Measurements from ENCODE around the gene MAT2B. TPM values are rescaled to one million over a fixed set of nuclear protein-coding genes. Genes with fewer than 3 reads are reported as not detected.

MAT2B gene
- total and polyA plus RNA-seq, 2 of the 8 experiments (the other 6 are each of a cell fraction or from before 2014, with no cell fraction given), result 33.9 to 65.2 TPM

GRCh38 chr5:163504079-163504931 lies 1.1 kb upstream of the MAT2B start (continued):
- TF ChIP-seq, protein P1, sequence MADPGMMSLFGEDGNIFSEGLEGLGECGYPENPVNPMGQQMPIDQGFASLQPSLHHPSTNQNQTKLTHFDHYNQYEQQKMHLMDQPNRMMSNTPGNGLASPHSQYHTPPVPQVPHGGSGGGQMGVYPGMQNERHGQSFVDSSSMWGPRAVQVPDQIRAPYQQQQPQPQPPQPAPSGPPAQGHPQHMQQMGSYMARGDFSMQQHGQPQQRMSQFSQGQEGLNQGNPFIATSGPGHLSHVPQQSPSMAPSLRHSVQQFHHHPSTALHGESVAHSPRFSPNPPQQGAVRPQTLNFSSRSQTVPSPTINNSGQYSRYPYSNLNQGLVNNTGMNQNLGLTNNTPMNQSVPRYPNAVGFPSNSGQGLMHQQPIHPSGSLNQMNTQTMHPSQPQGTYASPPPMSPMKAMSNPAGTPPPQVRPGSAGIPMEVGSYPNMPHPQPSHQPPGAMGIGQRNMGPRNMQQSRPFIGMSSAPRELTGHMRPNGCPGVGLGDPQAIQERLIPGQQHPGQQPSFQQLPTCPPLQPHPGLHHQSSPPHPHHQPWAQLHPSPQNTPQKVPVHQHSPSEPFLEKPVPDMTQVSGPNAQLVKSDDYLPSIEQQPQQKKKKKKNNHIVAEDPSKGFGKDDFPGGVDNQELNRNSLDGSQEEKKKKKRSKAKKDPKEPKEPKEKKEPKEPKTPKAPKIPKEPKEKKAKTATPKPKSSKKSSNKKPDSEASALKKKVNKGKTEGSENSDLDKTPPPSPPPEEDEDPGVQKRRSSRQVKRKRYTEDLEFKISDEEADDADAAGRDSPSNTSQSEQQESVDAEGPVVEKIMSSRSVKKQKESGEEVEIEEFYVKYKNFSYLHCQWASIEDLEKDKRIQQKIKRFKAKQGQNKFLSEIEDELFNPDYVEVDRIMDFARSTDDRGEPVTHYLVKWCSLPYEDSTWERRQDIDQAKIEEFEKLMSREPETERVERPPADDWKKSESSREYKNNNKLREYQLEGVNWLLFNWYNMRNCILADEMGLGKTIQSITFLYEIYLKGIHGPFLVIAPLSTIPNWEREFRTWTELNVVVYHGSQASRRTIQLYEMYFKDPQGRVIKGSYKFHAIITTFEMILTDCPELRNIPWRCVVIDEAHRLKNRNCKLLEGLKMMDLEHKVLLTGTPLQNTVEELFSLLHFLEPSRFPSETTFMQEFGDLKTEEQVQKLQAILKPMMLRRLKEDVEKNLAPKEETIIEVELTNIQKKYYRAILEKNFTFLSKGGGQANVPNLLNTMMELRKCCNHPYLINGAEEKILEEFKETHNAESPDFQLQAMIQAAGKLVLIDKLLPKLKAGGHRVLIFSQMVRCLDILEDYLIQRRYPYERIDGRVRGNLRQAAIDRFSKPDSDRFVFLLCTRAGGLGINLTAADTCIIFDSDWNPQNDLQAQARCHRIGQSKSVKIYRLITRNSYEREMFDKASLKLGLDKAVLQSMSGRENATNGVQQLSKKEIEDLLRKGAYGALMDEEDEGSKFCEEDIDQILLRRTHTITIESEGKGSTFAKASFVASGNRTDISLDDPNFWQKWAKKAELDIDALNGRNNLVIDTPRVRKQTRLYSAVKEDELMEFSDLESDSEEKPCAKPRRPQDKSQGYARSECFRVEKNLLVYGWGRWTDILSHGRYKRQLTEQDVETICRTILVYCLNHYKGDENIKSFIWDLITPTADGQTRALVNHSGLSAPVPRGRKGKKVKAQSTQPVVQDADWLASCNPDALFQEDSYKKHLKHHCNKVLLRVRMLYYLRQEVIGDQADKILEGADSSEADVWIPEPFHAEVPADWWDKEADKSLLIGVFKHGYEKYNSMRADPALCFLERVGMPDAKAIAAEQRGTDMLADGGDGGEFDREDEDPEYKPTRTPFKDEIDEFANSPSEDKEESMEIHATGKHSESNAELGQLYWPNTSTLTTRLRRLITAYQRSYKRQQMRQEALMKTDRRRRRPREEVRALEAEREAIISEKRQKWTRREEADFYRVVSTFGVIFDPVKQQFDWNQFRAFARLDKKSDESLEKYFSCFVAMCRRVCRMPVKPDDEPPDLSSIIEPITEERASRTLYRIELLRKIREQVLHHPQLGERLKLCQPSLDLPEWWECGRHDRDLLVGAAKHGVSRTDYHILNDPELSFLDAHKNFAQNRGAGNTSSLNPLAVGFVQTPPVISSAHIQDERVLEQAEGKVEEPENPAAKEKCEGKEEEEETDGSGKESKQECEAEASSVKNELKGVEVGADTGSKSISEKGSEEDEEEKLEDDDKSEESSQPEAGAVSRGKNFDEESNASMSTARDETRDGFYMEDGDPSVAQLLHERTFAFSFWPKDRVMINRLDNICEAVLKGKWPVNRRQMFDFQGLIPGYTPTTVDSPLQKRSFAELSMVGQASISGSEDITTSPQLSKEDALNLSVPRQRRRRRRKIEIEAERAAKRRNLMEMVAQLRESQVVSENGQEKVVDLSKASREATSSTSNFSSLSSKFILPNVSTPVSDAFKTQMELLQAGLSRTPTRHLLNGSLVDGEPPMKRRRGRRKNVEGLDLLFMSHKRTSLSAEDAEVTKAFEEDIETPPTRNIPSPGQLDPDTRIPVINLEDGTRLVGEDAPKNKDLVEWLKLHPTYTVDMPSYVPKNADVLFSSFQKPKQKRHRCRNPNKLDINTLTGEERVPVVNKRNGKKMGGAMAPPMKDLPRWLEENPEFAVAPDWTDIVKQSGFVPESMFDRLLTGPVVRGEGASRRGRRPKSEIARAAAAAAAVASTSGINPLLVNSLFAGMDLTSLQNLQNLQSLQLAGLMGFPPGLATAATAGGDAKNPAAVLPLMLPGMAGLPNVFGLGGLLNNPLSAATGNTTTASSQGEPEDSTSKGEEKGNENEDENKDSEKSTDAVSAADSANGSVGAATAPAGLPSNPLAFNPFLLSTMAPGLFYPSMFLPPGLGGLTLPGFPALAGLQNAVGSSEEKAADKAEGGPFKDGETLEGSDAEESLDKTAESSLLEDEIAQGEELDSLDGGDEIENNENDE (IDR thresholded peaks at IDR 0.05; ENCODE audit: insufficient replicate concordance, low read length), result no peak
- TF ChIP-seq SP4 (IDR thresholded peaks at IDR 0.05; ENCODE audit: low read length), result no peak
- TF ChIP-seq FOSL1 (IDR thresholded peaks at IDR 0.05; ENCODE audit: insufficient read depth, low read depth, low read length), result no peak
- TF ChIP-seq ZNF274 (IDR thresholded peaks at IDR 0.05; ENCODE audit: borderline replicate concordance, extremely low read depth, low read length), result no peak
- TF ChIP-seq RNF2 (IDR thresholded peaks at IDR 0.05; ENCODE audit: borderline replicate concordance, low read depth, low read length, missing control alignments, poor library complexity, severe bottlenecking), result no peak
- TF ChIP-seq JUN (IDR thresholded peaks at IDR 0.05; ENCODE audit: low read depth, low read length), result no peak
- TF ChIP-seq EP300 (IDR thresholded peaks at IDR 0.05; ENCODE audit: borderline replicate concordance in 1 of 2, low read depth in 2 of 2, low read length in 2 of 2), result no peak
- no peak for TF ChIP-seq CEBPB (IDR thresholded peaks at IDR 0.05; ENCODE audit: low read depth, low read length)
- no peak for TF ChIP-seq SRF (IDR thresholded peaks at IDR 0.05; ENCODE audit: low read depth, low read length)
